ENCODE measurements around the gene TMEM258. TPM values are rescaled to one million over a fixed set of nuclear protein-coding genes. Genes with fewer than 3 reads are reported as not detected.

TMEM258 gene
- total and polyA plus RNA-seq, 10 of the 15 experiments (the other 5 are each of a cell fraction or from before 2014, with no cell fraction given), result 160 to 840 (median 326) TPM

DNA sequence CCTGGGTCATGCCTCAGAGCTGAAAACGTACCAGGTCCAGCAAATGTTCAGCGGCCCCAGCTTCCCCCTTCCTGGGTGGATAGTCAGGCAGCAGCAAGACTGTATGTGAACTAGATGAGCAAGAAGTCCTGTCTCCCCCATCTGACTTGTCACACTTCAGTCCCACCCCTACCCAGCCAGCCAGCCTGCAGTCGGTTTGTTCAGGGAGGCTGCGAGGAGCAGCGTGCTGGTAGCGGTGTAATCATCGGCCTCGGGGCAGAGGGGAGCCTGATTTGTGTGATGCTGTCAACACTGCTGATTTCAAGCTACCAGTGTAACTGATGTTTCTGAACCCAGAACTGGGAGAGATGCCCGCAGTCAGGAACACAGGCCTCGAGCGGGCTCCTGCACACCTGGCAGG, 9.6 kb downstream of the TMEM258 start:
- Histone ChIP-seq H3K27me3 (replicated peaks in 1 of 2; ENCODE audit: control insufficient read depth in 2 of 2, insufficient read depth in 2 of 2, low read length in 1 of 2) (no peaks in the 10 kb centered on the region), H3K9ac (ENCODE audit: control insufficient read depth, insufficient read depth, low read length) (no peak overlapping the region), H3K27ac (ENCODE audit: control insufficient read depth, insufficient read depth) (no peak overlapping the region), H3K4me1 (ENCODE audit: control insufficient read depth, insufficient read depth, low read length) (no peaks in the 10 kb centered on the region; the same call in 1 of the 2 replicates), H3K79me2 (ENCODE audit: control insufficient read depth, insufficient read depth, low read length) (no peaks in the 10 kb centered on the region), H2AFZ (ENCODE audit: control insufficient read depth, low read depth, low read length) (no peak overlapping the region), H3K4me2 (ENCODE audit: control insufficient read depth, insufficient read depth) (no peak overlapping the region), H3K36me3 (ENCODE audit: control insufficient read depth in 2 of 2, insufficient read depth in 2 of 2, low read length in 1 of 2) (peaks cover 7 to 8% of the 10 kb centered on the region in 2 experiments), H4K20me1 (ENCODE audit: control insufficient read depth, insufficient read depth) (no peaks in the 10 kb centered on the region), H3K9me3 (replicated peaks; ENCODE audit: control insufficient read depth, insufficient read depth, low read length) (no peaks in the 10 kb centered on the region), H3K4me3 (no peak overlapping the region)
- RAD21 ChIA-PET (ENCODE audit: unreplicated experiment), result interaction anchor here (1.1 kb wide), 1 partner anchor 35 kb away, joined by 3 read pairs; no protein-coding TSS in a partner anchor
- no TSS peak for BruUV-seq (replicated peaks)
- TF ChIP-seq RAD21 (IDR thresholded peaks at IDR 0.05; ENCODE audit: insufficient read depth, low read depth, low read length), result no peak
- TF ChIP-seq YBX1 (IDR thresholded peaks at IDR 0.05), result no peak
- no peak for DNase-seq (ENCODE audit: low read depth, low spot score)
- no peak for FAIRE-seq
- in situ Hi-C loops (cut with MboI) (loop anchor here (5.0 kb wide), 1 partner anchor 36 kb away; no protein-coding TSS in a partner anchor), intact Hi-C loops (cut with micrococcal nuclease; ENCODE audit: unreplicated experiment) (no loop called here)
- POLR2A ChIA-PET, result interaction anchor here (1.6 kb wide), 1 partner anchor 34 kb away, joined by 3 read pairs; no protein-coding TSS in a partner anchor
- CTCF ChIA-PET, result interaction anchor here (0.6 to 1.4 kb wide), 4 partner anchors 15 to 661 kb away, joined by 3 to 10 read pairs (median 4); no protein-coding TSS in a partner anchor
- SMC1A ChIA-PET (ENCODE audit: uncharacterized antibody, unreplicated experiment), result no interaction called here
- ATAC-seq, result no peak
- 79% methylated on average over 11 of the region's 11 CpGs for WGBS (ENCODE audit: insufficient coverage, insufficient replicate concordance, low lambda C conversion rate, missing lambda C conversion rate)

DNA sequence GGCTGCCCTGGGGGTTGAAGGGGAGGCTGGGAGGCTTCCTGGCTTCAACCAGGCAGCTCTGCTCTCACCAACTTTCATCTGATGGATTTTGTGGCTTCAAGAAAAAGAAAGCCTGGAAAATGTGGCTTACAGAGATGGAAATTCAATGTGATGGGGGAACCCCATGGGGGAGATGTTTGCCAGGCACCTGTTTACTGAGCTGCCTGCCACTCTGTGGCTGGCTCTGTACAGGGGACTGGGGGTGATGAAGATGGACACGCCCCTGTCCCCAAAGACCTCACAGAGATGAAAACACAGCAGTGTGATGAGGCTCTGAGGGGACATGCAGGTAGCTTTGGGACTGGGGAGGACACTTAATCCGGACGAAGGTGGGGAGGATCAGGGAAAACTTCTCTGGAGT, 10.1 kb downstream of the TMEM258 start:
- WGBS (ENCODE audit: insufficient coverage, insufficient replicate concordance, low lambda C conversion rate, missing lambda C conversion rate), result 69% methylated on average over 3 of the region's 3 CpGs
- intact Hi-C loops (cut with micrococcal nuclease; ENCODE audit: unreplicated experiment), result no loop called here
- Histone ChIP-seq H3K36me3 (ENCODE audit: control insufficient read depth in 2 of 2, insufficient read depth in 2 of 2, low read length in 1 of 2) (peaks cover 2 to 7% of the 10 kb centered on the region in 2 experiments), H3K4me1 (ENCODE audit: control insufficient read depth, insufficient read depth, low read length) (no peaks in the 10 kb centered on the region; the same call in 1 of the 2 replicates), H3K9me3 (replicated peaks; ENCODE audit: control insufficient read depth, insufficient read depth, low read length) (no peaks in the 10 kb centered on the region), H2AFZ (ENCODE audit: control insufficient read depth, low read depth, low read length) (no peak overlapping the region), H3K79me2 (ENCODE audit: control insufficient read depth, insufficient read depth, low read length) (no peaks in the 10 kb centered on the region), H3K27ac (ENCODE audit: control insufficient read depth, insufficient read depth) (no peak overlapping the region), H4K20me1 (ENCODE audit: control insufficient read depth, insufficient read depth) (no peaks in the 10 kb centered on the region), H3K4me3 (no peak overlapping the region), H3K4me2 (ENCODE audit: control insufficient read depth, insufficient read depth) (no peak overlapping the region), H3K27me3 (replicated peaks in 1 of 2; ENCODE audit: control insufficient read depth in 2 of 2, insufficient read depth in 2 of 2, low read length in 1 of 2) (no peaks in the 10 kb centered on the region), H3K9ac (ENCODE audit: control insufficient read depth, insufficient read depth, low read length) (no peak overlapping the region)
- in situ Hi-C loops (cut with MboI), result loop anchor here (5.0 kb wide), 1 partner anchor 35 kb away; no protein-coding TSS in a partner anchor
- BruUV-seq (replicated peaks), result no TSS peak
- ChIA-PET SMC1A (ENCODE audit: uncharacterized antibody, unreplicated experiment) (no interaction called here), RAD21 (ENCODE audit: unreplicated experiment) (interaction anchor here (1.1 kb wide), 1 partner anchor 35 kb away, joined by 3 read pairs; no protein-coding TSS in a partner anchor), POLR2A (interaction anchor here (0.6 to 1.6 kb wide), 2 partner anchors 34 to 912 kb away, joined by 3 read pairs; no protein-coding TSS in a partner anchor), CTCF (interaction anchor here (0.6 to 1.4 kb wide), 6 partner anchors 15 to 660 kb away, joined by 3 to 10 read pairs (median 4); no protein-coding TSS in a partner anchor)
- no peak for FAIRE-seq
- DNase-seq (ENCODE audit: low read depth, low spot score), result no peak
- no peak for TF ChIP-seq TCF3 (IDR thresholded peaks at IDR 0.05; ENCODE audit: borderline replicate concordance, insufficient read depth, low read depth, low read length)
- TF ChIP-seq TARDBP (IDR thresholded peaks at IDR 0.05; ENCODE audit: borderline replicate concordance), result no peak
- no peak for TF ChIP-seq TAF1 (IDR thresholded peaks at IDR 0.05; ENCODE audit: borderline replicate concordance, low read depth, low read length)
- TF ChIP-seq, protein P1, sequence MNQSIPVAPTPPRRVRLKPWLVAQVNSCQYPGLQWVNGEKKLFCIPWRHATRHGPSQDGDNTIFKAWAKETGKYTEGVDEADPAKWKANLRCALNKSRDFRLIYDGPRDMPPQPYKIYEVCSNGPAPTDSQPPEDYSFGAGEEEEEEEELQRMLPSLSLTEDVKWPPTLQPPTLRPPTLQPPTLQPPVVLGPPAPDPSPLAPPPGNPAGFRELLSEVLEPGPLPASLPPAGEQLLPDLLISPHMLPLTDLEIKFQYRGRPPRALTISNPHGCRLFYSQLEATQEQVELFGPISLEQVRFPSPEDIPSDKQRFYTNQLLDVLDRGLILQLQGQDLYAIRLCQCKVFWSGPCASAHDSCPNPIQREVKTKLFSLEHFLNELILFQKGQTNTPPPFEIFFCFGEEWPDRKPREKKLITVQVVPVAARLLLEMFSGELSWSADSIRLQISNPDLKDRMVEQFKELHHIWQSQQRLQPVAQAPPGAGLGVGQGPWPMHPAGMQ (IDR thresholded peaks at IDR 0.05; ENCODE audit: borderline replicate concordance), result no peak
- TF ChIP-seq RB1 (IDR thresholded peaks at IDR 0.05; ENCODE audit: borderline replicate concordance), result no peak
- no peak for TF ChIP-seq ZBTB33 (IDR thresholded peaks at IDR 0.05)
- ATAC-seq, result no peak

Measured in GM12878 (cell line).